SK-N-SH (cell line): ENCODE measurements around the gene OTUD5.

ENCODE experiments used
- CHD2 ChIP-seq: fragments of 150-350 bp; IDR thresholded peaks from 2 replicates; pipeline ENCODE4 v1.6.1; 2018; ENCODE audit warnings: low read length; ENCODE audit not compliant: partially characterized antibody
- ELF1 ChIP-seq: IDR thresholded peaks from 2 replicates; pipeline ENCODE4 v1.4.0; 2012
- EP300 ChIP-seq, 2 experiments: IDR thresholded peaks; 2 replicates each; pipeline versions ENCODE4 v1.4.0 to v1.6.1; 2012; ENCODE audit warnings: borderline replicate concordance in 1 of 2, low read depth in 1 of 2, low read length in 1 of 2
- GATA2 ChIP-seq: sonication (generic); formaldehyde crosslinking; IDR thresholded peaks from 2 replicates; pipeline ENCODE4 v1.5.0; 2020; ENCODE audit warnings: mild to moderate bottlenecking, missing genetic modification reagents
- MEF2A ChIP-seq: IDR thresholded peaks from 2 replicates; pipeline ENCODE4 v1.4.0; 2012; ENCODE audit warnings: low read depth, borderline replicate concordance
- MXI1 ChIP-seq: IDR thresholded peaks from 2 replicates; pipeline ENCODE4 v1.6.1; 2012; ENCODE audit warnings: mild to moderate bottlenecking, low read depth, low read length, improper control_type of control experiment
- POLR2AphosphoS5 ChIP-seq: IDR thresholded peaks from 2 replicates; pipeline ENCODE4 v1.6.1; 2012; ENCODE audit warnings: low read depth, low read length
- RAD21 ChIP-seq: IDR thresholded peaks from 2 replicates; pipeline ENCODE4 v1.6.1; 2012; ENCODE audit warnings: mild to moderate bottlenecking, low read length
- TAF1 ChIP-seq: IDR thresholded peaks from 2 replicates; pipeline ENCODE4 v1.6.1; 2012; ENCODE audit warnings: low read depth, mild to moderate bottlenecking, low read length, moderate library complexity, borderline replicate concordance
- TF ChIP-seq, protein P1 (sequence below): fragments of 200-600 bp; sonication (generic); IDR thresholded peaks from 2 replicates; pipeline ENCODE4 v1.6.1; 2017; ENCODE audit warnings: antibody characterized with exemption, mild to moderate bottlenecking, moderate library complexity
- TF ChIP-seq, protein P2 (sequence below): fragments of 150-350 bp; IDR thresholded peaks from 2 replicates; pipeline ENCODE4 v1.6.1; 2017; ENCODE audit warnings: antibody characterized with exemption, low read length, low read depth, borderline replicate concordance
- TF ChIP-seq, protein P3 (sequence below): IDR thresholded peaks from 2 replicates; pipeline ENCODE4 v1.6.1; 2012; ENCODE audit warnings: mild to moderate bottlenecking, low read depth, low read length, moderate library complexity
- TF ChIP-seq, protein P4 (sequence below): IDR thresholded peaks from 2 replicates; pipeline ENCODE4; 2012

DNA sequence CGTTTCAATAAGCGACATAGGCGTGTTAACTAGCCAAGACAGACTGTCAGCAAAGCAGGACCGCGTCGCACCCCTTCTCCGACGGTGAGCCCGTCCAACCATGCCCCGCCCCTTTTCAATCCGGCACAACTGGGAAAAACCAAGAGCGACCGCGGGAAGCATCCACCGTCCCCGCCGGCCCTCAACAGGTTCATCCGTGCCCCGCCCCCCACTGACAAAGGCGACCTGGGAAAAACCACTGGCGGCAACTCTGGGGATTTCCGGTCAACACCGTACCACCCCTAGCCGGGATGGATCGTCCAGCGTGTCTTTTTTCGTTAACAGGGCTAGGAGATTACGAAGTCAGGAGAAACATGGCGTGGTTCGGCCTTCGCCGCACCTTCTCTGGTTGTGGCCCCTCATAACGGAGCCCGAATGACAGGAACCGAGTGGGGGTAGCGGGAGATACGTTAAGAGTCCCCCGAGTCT is 60.2 kb downstream of the OTUD5 start:
- TF ChIP-seq GATA2 (CRISPR knock-in tag) (no peak), EP300 (IDR thresholded peaks at IDR 0.05; ENCODE audit: borderline replicate concordance in 1 of 2, low read depth in 1 of 2, low read length in 1 of 2) (no peak), CHD2 (no peak), POLR2AphosphoS5 (no peak), MXI1 (peak; percentile 43), RAD21 (no peak), ELF1 (no peak), MEF2A (no peak), TAF1 (no peak)
- TF ChIP-seq, protein P1, sequence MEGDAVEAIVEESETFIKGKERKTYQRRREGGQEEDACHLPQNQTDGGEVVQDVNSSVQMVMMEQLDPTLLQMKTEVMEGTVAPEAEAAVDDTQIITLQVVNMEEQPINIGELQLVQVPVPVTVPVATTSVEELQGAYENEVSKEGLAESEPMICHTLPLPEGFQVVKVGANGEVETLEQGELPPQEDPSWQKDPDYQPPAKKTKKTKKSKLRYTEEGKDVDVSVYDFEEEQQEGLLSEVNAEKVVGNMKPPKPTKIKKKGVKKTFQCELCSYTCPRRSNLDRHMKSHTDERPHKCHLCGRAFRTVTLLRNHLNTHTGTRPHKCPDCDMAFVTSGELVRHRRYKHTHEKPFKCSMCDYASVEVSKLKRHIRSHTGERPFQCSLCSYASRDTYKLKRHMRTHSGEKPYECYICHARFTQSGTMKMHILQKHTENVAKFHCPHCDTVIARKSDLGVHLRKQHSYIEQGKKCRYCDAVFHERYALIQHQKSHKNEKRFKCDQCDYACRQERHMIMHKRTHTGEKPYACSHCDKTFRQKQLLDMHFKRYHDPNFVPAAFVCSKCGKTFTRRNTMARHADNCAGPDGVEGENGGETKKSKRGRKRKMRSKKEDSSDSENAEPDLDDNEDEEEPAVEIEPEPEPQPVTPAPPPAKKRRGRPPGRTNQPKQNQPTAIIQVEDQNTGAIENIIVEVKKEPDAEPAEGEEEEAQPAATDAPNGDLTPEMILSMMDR: no peak
- TF ChIP-seq, protein P2, sequence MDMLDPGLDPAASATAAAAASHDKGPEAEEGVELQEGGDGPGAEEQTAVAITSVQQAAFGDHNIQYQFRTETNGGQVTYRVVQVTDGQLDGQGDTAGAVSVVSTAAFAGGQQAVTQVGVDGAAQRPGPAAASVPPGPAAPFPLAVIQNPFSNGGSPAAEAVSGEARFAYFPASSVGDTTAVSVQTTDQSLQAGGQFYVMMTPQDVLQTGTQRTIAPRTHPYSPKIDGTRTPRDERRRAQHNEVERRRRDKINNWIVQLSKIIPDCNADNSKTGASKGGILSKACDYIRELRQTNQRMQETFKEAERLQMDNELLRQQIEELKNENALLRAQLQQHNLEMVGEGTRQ: no peak
- TF ChIP-seq, protein P3, sequence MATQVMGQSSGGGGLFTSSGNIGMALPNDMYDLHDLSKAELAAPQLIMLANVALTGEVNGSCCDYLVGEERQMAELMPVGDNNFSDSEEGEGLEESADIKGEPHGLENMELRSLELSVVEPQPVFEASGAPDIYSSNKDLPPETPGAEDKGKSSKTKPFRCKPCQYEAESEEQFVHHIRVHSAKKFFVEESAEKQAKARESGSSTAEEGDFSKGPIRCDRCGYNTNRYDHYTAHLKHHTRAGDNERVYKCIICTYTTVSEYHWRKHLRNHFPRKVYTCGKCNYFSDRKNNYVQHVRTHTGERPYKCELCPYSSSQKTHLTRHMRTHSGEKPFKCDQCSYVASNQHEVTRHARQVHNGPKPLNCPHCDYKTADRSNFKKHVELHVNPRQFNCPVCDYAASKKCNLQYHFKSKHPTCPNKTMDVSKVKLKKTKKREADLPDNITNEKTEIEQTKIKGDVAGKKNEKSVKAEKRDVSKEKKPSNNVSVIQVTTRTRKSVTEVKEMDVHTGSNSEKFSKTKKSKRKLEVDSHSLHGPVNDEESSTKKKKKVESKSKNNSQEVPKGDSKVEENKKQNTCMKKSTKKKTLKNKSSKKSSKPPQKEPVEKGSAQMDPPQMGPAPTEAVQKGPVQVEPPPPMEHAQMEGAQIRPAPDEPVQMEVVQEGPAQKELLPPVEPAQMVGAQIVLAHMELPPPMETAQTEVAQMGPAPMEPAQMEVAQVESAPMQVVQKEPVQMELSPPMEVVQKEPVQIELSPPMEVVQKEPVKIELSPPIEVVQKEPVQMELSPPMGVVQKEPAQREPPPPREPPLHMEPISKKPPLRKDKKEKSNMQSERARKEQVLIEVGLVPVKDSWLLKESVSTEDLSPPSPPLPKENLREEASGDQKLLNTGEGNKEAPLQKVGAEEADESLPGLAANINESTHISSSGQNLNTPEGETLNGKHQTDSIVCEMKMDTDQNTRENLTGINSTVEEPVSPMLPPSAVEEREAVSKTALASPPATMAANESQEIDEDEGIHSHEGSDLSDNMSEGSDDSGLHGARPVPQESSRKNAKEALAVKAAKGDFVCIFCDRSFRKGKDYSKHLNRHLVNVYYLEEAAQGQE: no peak
- TF ChIP-seq, protein P4, sequence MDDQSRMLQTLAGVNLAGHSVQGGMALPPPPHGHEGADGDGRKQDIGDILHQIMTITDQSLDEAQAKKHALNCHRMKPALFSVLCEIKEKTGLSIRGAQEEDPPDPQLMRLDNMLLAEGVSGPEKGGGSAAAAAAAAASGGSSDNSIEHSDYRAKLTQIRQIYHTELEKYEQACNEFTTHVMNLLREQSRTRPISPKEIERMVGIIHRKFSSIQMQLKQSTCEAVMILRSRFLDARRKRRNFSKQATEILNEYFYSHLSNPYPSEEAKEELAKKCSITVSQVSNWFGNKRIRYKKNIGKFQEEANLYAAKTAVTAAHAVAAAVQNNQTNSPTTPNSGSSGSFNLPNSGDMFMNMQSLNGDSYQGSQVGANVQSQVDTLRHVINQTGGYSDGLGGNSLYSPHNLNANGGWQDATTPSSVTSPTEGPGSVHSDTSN: no peak
